H9 (cell line): ENCODE data around the gene EXOC3L4. TPM values are rescaled to one million over a fixed set of nuclear protein-coding genes. Genes with fewer than 3 reads are reported as not detected.

Experiments
- DNase-seq: peaks from one replicate; pipeline ENCODE4 v3.0.0-alpha.2; 2017
- H2AFZ ChIP-seq: one replicate; pipeline ENCODE4 v1.6.1; 2013; ENCODE audit warnings: mild to moderate bottlenecking, low read length, control low read depth, moderate library complexity
- H2AK5ac ChIP-seq: 2 replicates; pipeline ENCODE4 v1.6.1; 2013; ENCODE audit warnings: low read length, control low read depth, mixed read lengths; ENCODE audit not compliant: insufficient read length
- H2BK120ac ChIP-seq: one replicate; pipeline ENCODE4 v1.6.1; 2013; ENCODE audit warnings: low read depth, mild to moderate bottlenecking, low read length, control low read depth, inconsistent platforms; ENCODE audit not compliant: poor library complexity, severe bottlenecking
- H2BK12ac ChIP-seq: 2 replicates; pipeline ENCODE4 v1.6.1; 2013; ENCODE audit warnings: low read length, control low read depth, mixed read lengths, low read depth; ENCODE audit not compliant: insufficient read length
- H2BK15ac ChIP-seq: 2 replicates; pipeline ENCODE4 v1.6.1; 2013; ENCODE audit warnings: low read depth, low read length, control low read depth
- H2BK20ac ChIP-seq: one replicate; pipeline ENCODE4 v1.6.1; 2013; ENCODE audit warnings: low read depth, mild to moderate bottlenecking, low read length, control low read depth, inconsistent platforms; ENCODE audit not compliant: poor library complexity, severe bottlenecking
- H2BK5ac ChIP-seq: 2 replicates; pipeline ENCODE4 v1.6.1; 2013; ENCODE audit warnings: low read length, control low read depth, mixed read lengths; ENCODE audit not compliant: insufficient read length
- H3K14ac ChIP-seq: 2 replicates; pipeline ENCODE4 v1.6.1; 2013; ENCODE audit warnings: low read length, control low read depth; ENCODE audit not compliant: insufficient read depth
- H3K18ac ChIP-seq: 2 replicates; pipeline ENCODE4 v1.6.1; 2013; ENCODE audit warnings: low read depth, mild to moderate bottlenecking, mixed read lengths, low read length, control low read depth; ENCODE audit not compliant: insufficient read length
- H3K23ac ChIP-seq: 2 replicates; pipeline ENCODE4 v1.6.1; 2013; ENCODE audit warnings: low read length, control low read depth, mixed read lengths, low read depth; ENCODE audit not compliant: insufficient read length
- H3K23me2 ChIP-seq: 2 replicates; pipeline ENCODE4 v1.6.1; 2013; ENCODE audit warnings: low read depth, mild to moderate bottlenecking, mixed read lengths, low read length, control low read depth; ENCODE audit not compliant: insufficient read length, poor library complexity, severe bottlenecking
- H3K27ac ChIP-seq: 2 replicates; pipeline ENCODE4 v1.5.1; 2013; ENCODE audit warnings: low read length, control low read depth, mixed read lengths, low read depth; ENCODE audit not compliant: insufficient read length
- H3K27me3 ChIP-seq: 2 replicates; pipeline ENCODE4 v1.6.1; 2013; ENCODE audit warnings: low read length, control low read depth, inconsistent platforms; ENCODE audit not compliant: insufficient read depth
- H3K4ac ChIP-seq: 2 replicates; pipeline ENCODE4 v1.6.1; 2013; ENCODE audit warnings: low read depth, mild to moderate bottlenecking, control low read depth, inconsistent platforms, low read length, moderate library complexity
- H3K4me1 ChIP-seq: 2 replicates; pipeline ENCODE4 v1.6.1; 2013; ENCODE audit warnings: low read length, control low read depth, inconsistent platforms; ENCODE audit not compliant: insufficient read depth
- H3K4me2 ChIP-seq: 2 replicates; pipeline ENCODE4 v1.6.1; 2013; ENCODE audit warnings: low read length, control low read depth, mixed read lengths; ENCODE audit not compliant: insufficient read length, insufficient read depth
- H3K56ac ChIP-seq: 2 replicates; pipeline ENCODE4 v1.6.1; 2013; ENCODE audit warnings: low read depth, mild to moderate bottlenecking, mixed read lengths, low read length, control low read depth; ENCODE audit not compliant: insufficient read length
- H3K79me1 ChIP-seq: 2 replicates; pipeline ENCODE4 v1.6.1; 2013; ENCODE audit warnings: low read depth, mild to moderate bottlenecking, moderate library complexity, low read length, control low read depth, inconsistent platforms; ENCODE audit not compliant: insufficient read depth, poor library complexity, severe bottlenecking
- H3K79me2 ChIP-seq: 2 replicates; pipeline ENCODE4 v1.6.1; 2013; ENCODE audit warnings: low read length, control low read depth, inconsistent platforms; ENCODE audit not compliant: insufficient read depth
- H3K9ac ChIP-seq: 2 replicates; pipeline ENCODE4 v1.6.1; 2013; ENCODE audit warnings: low read length, control low read depth, mixed read lengths; ENCODE audit not compliant: insufficient read length; ENCODE audit errors: extremely low read depth
- H3K9me3 ChIP-seq: one replicate; pipeline ENCODE4 v1.6.1; 2013; ENCODE audit warnings: low read depth, low read length, inconsistent platforms; ENCODE audit not compliant: control insufficient read depth
- H3T11ph ChIP-seq: one replicate; pipeline ENCODE4 v1.6.1; 2013; ENCODE audit warnings: mild to moderate bottlenecking, low read length, control low read depth, inconsistent platforms
- H4K20me1 ChIP-seq: one replicate; pipeline ENCODE4 v1.6.1; 2013; ENCODE audit not compliant: control insufficient read depth, insufficient read length, insufficient read depth
- H4K5ac ChIP-seq: 2 replicates; pipeline ENCODE4 v1.6.1; 2013; ENCODE audit warnings: low read depth, mild to moderate bottlenecking, mixed read lengths, low read length, control low read depth; ENCODE audit not compliant: insufficient read length
- H4K8ac ChIP-seq: replicated peaks from 2 replicates; pipeline ENCODE4 v1.6.1; 2013; ENCODE audit warnings: low read length, control low read depth, mixed read lengths, low read depth; ENCODE audit not compliant: insufficient read length
- H4K91ac ChIP-seq: 2 replicates; pipeline ENCODE4 v1.6.1; 2013; ENCODE audit warnings: low read depth, mild to moderate bottlenecking, moderate library complexity, mixed read lengths, low read length, control low read depth; ENCODE audit not compliant: insufficient read length
- H3K27ac Mint-ChIP-seq, 3 experiments: 2 replicates in 2 of 3; 3 replicates in 1 of 3; pipeline ENCODE4 v1.8.0; 2020 to 2021; ENCODE audit warnings: mixed read lengths in 3 of 3, mild to moderate bottlenecking in 1 of 3, moderate library complexity in 1 of 3
- H3K27me3 Mint-ChIP-seq: 2 replicates; pipeline ENCODE4 v1.8.0; 2021; ENCODE audit warnings: low read depth, mild to moderate bottlenecking, moderate library complexity, mixed read lengths
- H3K36me3 Mint-ChIP-seq, 3 experiments: 2 replicates in 2 of 3; 3 replicates in 1 of 3; pipeline ENCODE4 v1.8.0; 2020 to 2021; ENCODE audit warnings: low read depth in 3 of 3, mixed read lengths in 3 of 3; ENCODE audit not compliant: insufficient read depth in 1 of 3
- H3K4me1 Mint-ChIP-seq, 2 experiments: 2 replicates each; pipeline ENCODE4 v1.8.0; 2020; ENCODE audit warnings: mixed read lengths in 2 of 2
- H3K4me3 Mint-ChIP-seq, 2 experiments: 2 replicates in 1 of 2; 3 replicates in 1 of 2; pipeline ENCODE4 v1.8.0; 2020 to 2021; ENCODE audit warnings: mild to moderate bottlenecking in 2 of 2, mixed read lengths in 2 of 2, moderate library complexity in 1 of 2
- H3K9me3 Mint-ChIP-seq, 2 experiments: 2 replicates in 1 of 2; 3 replicates in 1 of 2; pipeline ENCODE4 v1.8.0; 2020; ENCODE audit warnings: mild to moderate bottlenecking in 2 of 2, mixed read lengths in 2 of 2, moderate library complexity in 1 of 2
- WGBS: extraction: QIAGEN DNeasy Blood & Tissue Kit; methylation state at CpG from one replicate; pipeline ENCODE4 v1.1.7; 2013; ENCODE audit warnings: missing lambda C conversion rate, low lambda C conversion rate, mixed read lengths; ENCODE audit not compliant: insufficient read length; ENCODE audit errors: extremely low coverage; 5-methylcytosine and 5-hydroxymethylcytosine counted together
- total RNA-seq: library from RNA; stranded (reverse); gene quantifications from 2 replicates; pipeline ENCODE4 v1.2.1, GENCODE V29; 2021
- TF ChIP-seq, protein P1 (sequence below): fragments of 200-600 bp; sonication (generic); conservative IDR thresholded peaks from 3 replicates; pipeline ENCODE4 v1.8.0; 2021; ENCODE audit warnings: antibody characterized with exemption, mild to moderate bottlenecking

The EXOC3L4 gene
- total RNA-seq, 1 experiment from 2014 or later: 0.42 TPM

DNA sequence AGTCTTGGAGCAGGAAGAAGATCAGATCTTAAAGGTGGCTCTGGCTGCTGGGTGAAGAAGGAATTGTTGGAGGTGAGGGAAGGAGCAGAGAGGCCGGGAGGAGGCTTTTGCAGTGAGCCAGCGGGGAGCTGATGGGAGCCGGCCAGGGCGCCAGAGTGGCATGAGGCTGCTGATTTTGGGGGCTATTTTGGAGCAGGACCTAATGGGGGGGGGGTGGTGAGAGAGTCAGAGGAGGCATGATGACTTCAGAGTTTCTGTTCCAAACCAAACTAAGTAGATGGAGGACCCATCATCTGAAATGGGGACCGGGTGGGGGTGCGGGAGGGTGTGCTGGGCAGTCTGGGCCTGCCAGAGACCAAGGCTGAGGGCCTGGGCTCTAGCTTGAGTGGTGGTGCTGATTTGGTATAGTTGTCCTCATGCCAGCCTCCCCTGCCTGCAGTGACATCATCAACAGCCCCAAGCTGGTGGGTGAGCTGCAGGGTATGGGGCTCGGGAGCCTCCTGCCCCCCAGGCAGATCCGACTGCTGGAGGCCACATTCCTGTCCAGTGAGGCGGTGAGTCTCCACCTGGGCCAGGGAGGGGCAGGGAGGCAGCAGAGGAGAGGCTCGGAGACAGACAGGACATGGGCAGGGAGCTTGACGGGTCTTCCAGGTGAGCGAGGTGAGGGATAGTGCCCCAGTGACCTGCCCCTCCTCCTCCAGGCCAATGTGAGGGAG, 34.9 kb downstream of the EXOC3L4 start:
- Histone ChIP-seq H2AK5ac (no peak overlapping the region), H3K79me1 (no peaks in the 10 kb centered on the region), H2BK12ac (no peak overlapping the region), H3K4ac (no peak overlapping the region), H2BK5ac (no peak overlapping the region), H3K23me2 (no peaks in the 10 kb centered on the region), H3K27me3 (no peaks in the 10 kb centered on the region), H4K91ac (no peak overlapping the region), H4K8ac (no peak overlapping the region), H3K23ac (no peak overlapping the region), H4K20me1 (peaks cover 6% of the 10 kb centered on the region), H3K79me2 (no peaks in the 10 kb centered on the region), H3K14ac (no peak overlapping the region), H3K9me3 (no peaks in the 10 kb centered on the region), H3K18ac (no peak overlapping the region), H2BK20ac (no peak overlapping the region), H3T11ph (no peak overlapping the region), H3K56ac (no peak overlapping the region), H2AFZ (no peak overlapping the region), H3K27ac (no peak overlapping the region), H2BK120ac (no peak overlapping the region), H3K4me2 (no peak overlapping the region), H4K5ac (no peak overlapping the region), H2BK15ac (no peak overlapping the region), H3K9ac (no peak overlapping the region), H3K4me1 (no peaks in the 10 kb centered on the region)
- Mint-ChIP-seq H3K27me3 (peaks cover 31% of the 10 kb centered on the region), H3K36me3 (peaks cover 9 to 21% (median 16%) of the 10 kb centered on the region in 3 experiments; a peak in 6 of 7 replicates), H3K4me1 (peaks cover 4 to 16% of the 10 kb centered on the region in 2 experiments; a peak in 3 of 4 replicates), H3K9me3 (no peaks in the 10 kb centered on the region; a peak in 1 of 5 replicates), H3K27ac (no peak overlapping the region), H3K4me3 (no peak overlapping the region)
- DNase-seq: no peak
- no CpG with 5 or more reads among the region's 12 CpGs for WGBS
- TF ChIP-seq, protein P1, sequence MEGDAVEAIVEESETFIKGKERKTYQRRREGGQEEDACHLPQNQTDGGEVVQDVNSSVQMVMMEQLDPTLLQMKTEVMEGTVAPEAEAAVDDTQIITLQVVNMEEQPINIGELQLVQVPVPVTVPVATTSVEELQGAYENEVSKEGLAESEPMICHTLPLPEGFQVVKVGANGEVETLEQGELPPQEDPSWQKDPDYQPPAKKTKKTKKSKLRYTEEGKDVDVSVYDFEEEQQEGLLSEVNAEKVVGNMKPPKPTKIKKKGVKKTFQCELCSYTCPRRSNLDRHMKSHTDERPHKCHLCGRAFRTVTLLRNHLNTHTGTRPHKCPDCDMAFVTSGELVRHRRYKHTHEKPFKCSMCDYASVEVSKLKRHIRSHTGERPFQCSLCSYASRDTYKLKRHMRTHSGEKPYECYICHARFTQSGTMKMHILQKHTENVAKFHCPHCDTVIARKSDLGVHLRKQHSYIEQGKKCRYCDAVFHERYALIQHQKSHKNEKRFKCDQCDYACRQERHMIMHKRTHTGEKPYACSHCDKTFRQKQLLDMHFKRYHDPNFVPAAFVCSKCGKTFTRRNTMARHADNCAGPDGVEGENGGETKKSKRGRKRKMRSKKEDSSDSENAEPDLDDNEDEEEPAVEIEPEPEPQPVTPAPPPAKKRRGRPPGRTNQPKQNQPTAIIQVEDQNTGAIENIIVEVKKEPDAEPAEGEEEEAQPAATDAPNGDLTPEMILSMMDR: no peak
